ENCODE results near the gene RGS14.

DNA sequence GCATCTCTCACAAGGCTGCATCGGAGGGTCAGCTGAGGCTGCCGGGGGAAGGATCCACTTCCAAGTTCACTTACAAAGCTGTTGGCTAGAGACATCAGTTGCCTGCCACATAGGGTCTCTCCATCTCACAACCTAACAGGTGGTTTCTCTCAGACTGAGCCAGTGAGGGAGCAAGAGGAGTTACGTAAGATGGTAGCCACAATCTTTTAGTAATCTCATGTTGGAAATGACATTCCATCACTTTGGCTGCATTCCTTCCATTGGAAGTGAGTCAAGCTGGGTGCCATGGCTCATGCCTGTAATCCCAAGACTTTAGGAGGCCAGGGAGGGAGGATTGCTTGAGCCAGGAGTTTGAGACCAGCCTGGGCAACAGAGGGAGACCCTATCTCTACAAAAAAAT lies 61.3 kb downstream of the RGS14 start:
- TF ChIP-seq, protein P1, sequence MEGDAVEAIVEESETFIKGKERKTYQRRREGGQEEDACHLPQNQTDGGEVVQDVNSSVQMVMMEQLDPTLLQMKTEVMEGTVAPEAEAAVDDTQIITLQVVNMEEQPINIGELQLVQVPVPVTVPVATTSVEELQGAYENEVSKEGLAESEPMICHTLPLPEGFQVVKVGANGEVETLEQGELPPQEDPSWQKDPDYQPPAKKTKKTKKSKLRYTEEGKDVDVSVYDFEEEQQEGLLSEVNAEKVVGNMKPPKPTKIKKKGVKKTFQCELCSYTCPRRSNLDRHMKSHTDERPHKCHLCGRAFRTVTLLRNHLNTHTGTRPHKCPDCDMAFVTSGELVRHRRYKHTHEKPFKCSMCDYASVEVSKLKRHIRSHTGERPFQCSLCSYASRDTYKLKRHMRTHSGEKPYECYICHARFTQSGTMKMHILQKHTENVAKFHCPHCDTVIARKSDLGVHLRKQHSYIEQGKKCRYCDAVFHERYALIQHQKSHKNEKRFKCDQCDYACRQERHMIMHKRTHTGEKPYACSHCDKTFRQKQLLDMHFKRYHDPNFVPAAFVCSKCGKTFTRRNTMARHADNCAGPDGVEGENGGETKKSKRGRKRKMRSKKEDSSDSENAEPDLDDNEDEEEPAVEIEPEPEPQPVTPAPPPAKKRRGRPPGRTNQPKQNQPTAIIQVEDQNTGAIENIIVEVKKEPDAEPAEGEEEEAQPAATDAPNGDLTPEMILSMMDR (IDR thresholded peaks at IDR 0.05; ENCODE audit: low read length) = no peak
- TF ChIP-seq EZH2 (optimal IDR thresholded peaks at IDR 0.05; ENCODE audit: low read depth, low read length) = no peak

All from MM.1S (cell line).